Nephron (organoid): ENCODE measurements around the gene RNF26.

Source experiments
- H3K27ac Mint-ChIP-seq, 3 experiments: 2 replicates each; pipeline ENCODE4 v1.8.0; 2020; ENCODE audit warnings: mixed read lengths in 3 of 3, mild to moderate bottlenecking in 2 of 3, moderate library complexity in 1 of 3
- H3K27me3 Mint-ChIP-seq: 2 replicates; pipeline ENCODE4 v1.8.0; 2021; ENCODE audit warnings: low read depth, mild to moderate bottlenecking, moderate library complexity, mixed read lengths
- H3K36me3 Mint-ChIP-seq: 2 replicates; pipeline ENCODE4 v1.8.0; 2020; ENCODE audit warnings: low read depth, mixed read lengths
- H3K4me1 Mint-ChIP-seq: 2 replicates; pipeline ENCODE4 v1.8.0; 2020; ENCODE audit warnings: mixed read lengths
- H3K4me3 Mint-ChIP-seq, 3 experiments: 2 replicates each; pipeline ENCODE4 v1.8.0; 2020; ENCODE audit warnings: mild to moderate bottlenecking in 3 of 3, mixed read lengths in 3 of 3, moderate library complexity in 2 of 3
- H3K9me3 Mint-ChIP-seq: 2 replicates; pipeline ENCODE4 v1.8.0; 2020; ENCODE audit warnings: mixed read lengths
- CTCF ChIP-seq, 3 experiments: fragments of 200-600 bp; sonication (generic); IDR thresholded peaks; one replicate each; pipeline ENCODE4 v1.5.0; 2021; ENCODE audit warnings: antibody characterized with exemption in 3 of 3; ENCODE audit not compliant: unreplicated experiment in 3 of 3

Gene RNF26

GRCh38 chr11:119371778-119372182 is 37.5 kb downstream of the RNF26 start:
- H3K4me1 Mint-ChIP-seq, result peaks cover 85% of the 10 kb centered on the region
- H3K9me3 Mint-ChIP-seq, result no peaks in the 10 kb centered on the region
- TF ChIP-seq CTCF (IDR thresholded peaks at IDR 0.05; ENCODE audit: unreplicated experiment in 3 of 3), result peak in 1 of 3 experiments; percentile 26
- no peaks in the 10 kb centered on the region for H3K36me3 Mint-ChIP-seq
- peaks cover 11% of the 10 kb centered on the region for H3K27me3 Mint-ChIP-seq
- H3K27ac Mint-ChIP-seq, result peak overlapping the region; percentile 13 to 92 (median 36)
- H3K4me3 Mint-ChIP-seq, result peak overlapping the region in 1 of 3 experiments; percentile 15

GRCh38 chr11:119372260-119373058 is 38.1 kb downstream of the RNF26 start:
- no peak for TF ChIP-seq CTCF (IDR thresholded peaks at IDR 0.05; ENCODE audit: unreplicated experiment in 3 of 3)
- H3K9me3 Mint-ChIP-seq, result no peaks in the 10 kb centered on the region
- H3K27ac Mint-ChIP-seq, result peak overlapping the region in 1 of 3 experiments; percentile 13
- no peak overlapping the region for H3K4me3 Mint-ChIP-seq
- peaks cover 79% of the 10 kb centered on the region for H3K4me1 Mint-ChIP-seq
- H3K27me3 Mint-ChIP-seq, result peaks cover 11% of the 10 kb centered on the region
- H3K36me3 Mint-ChIP-seq, result no peaks in the 10 kb centered on the region

GRCh38 chr11:119373059-119373920 is 39.0 kb downstream of the RNF26 start:
- Mint-ChIP-seq H3K36me3 (no peaks in the 10 kb centered on the region), H3K4me1 (peaks cover 71% of the 10 kb centered on the region), H3K27ac (no peak overlapping the region), H3K4me3 (no peak overlapping the region), H3K9me3 (no peaks in the 10 kb centered on the region), H3K27me3 (peaks cover 11% of the 10 kb centered on the region)
- no peak for TF ChIP-seq CTCF (IDR thresholded peaks at IDR 0.05; ENCODE audit: unreplicated experiment in 3 of 3)

- H3K27me3 Mint-ChIP-seq, result peaks cover 13% of the 10 kb centered on the region
- TF ChIP-seq CTCF (IDR thresholded peaks at IDR 0.05; ENCODE audit: unreplicated experiment in 3 of 3), result peak; percentile 84 to 94 (median 92)
- H3K4me3 Mint-ChIP-seq, result peak overlapping the region in 1 of 3 experiments; percentile 6
- no peaks in the 10 kb centered on the region for H3K9me3 Mint-ChIP-seq
- peaks cover 71% of the 10 kb centered on the region for H3K4me1 Mint-ChIP-seq
- H3K27ac Mint-ChIP-seq, result peak overlapping the region in 2 of 3 experiments; percentile 27 to 83
- H3K36me3 Mint-ChIP-seq, result no peaks in the 10 kb centered on the region
These were observed 39.7 kb downstream of the RNF26 start for GRCh38 chr11:119373921-119374631.

- peak overlapping the region in 1 of 3 experiments; percentile 83 for H3K27ac Mint-ChIP-seq
- H3K27me3 Mint-ChIP-seq, result peaks cover 15% of the 10 kb centered on the region
- peaks cover 68% of the 10 kb centered on the region for H3K4me1 Mint-ChIP-seq
- no peaks in the 10 kb centered on the region for H3K36me3 Mint-ChIP-seq
- no peak overlapping the region for H3K4me3 Mint-ChIP-seq
- no peak for TF ChIP-seq CTCF (IDR thresholded peaks at IDR 0.05; ENCODE audit: unreplicated experiment in 3 of 3)
- H3K9me3 Mint-ChIP-seq, result no peaks in the 10 kb centered on the region
These were observed 40.5 kb downstream of the RNF26 start for GRCh38 chr11:119374632-119375336.
